ENCODE measurements around the gene FKBP14. TPM values are rescaled to one million over a fixed set of nuclear protein-coding genes. Genes with fewer than 3 reads are reported as not detected.

FKBP14 gene
- total RNA-seq, 6 donors from 2014 or later = 4.2 to 13.7 (median 9.5) TPM

DNA sequence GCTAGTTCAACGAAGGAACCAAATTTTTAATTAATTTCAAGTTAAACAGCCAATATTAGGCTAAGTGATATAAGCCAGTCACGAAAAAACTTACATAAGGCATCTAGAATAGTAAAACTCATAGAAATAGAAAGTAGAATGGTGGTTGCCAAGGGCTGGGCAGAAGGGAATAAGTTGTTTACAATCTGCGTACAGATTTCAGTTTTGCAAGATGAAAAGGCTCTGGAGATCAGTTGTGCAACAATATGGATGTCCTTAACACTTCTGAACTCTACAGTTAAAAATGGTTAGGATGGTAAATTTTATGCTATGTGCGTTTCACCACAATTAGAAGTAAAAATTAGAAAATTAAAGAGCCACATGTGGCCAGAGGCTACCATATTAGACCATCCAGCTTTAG, 50.2 kb downstream of the FKBP14 start:
- H3K27ac ChIP-seq = no peak overlapping the region
- no peaks in the 10 kb centered on the region for H3K27me3 ChIP-seq
- TF ChIP-seq, protein P1, sequence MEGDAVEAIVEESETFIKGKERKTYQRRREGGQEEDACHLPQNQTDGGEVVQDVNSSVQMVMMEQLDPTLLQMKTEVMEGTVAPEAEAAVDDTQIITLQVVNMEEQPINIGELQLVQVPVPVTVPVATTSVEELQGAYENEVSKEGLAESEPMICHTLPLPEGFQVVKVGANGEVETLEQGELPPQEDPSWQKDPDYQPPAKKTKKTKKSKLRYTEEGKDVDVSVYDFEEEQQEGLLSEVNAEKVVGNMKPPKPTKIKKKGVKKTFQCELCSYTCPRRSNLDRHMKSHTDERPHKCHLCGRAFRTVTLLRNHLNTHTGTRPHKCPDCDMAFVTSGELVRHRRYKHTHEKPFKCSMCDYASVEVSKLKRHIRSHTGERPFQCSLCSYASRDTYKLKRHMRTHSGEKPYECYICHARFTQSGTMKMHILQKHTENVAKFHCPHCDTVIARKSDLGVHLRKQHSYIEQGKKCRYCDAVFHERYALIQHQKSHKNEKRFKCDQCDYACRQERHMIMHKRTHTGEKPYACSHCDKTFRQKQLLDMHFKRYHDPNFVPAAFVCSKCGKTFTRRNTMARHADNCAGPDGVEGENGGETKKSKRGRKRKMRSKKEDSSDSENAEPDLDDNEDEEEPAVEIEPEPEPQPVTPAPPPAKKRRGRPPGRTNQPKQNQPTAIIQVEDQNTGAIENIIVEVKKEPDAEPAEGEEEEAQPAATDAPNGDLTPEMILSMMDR (IDR thresholded peaks at IDR 0.05) = no peak
- ATAC-seq (ENCODE audit: low FRiP score in 2 of 2) = peak in 1 of 2 donors; percentile 63
- no peak for DNase-seq
- H3K9me3 ChIP-seq = no peaks in the 10 kb centered on the region
- H3K4me1 ChIP-seq = peaks cover 0 to 11% (median 0%) of the 10 kb centered on the region in 4 donors
- 47% methylated on average over 4 of the region's 4 CpGs for WGBS, 2 donors
- no peaks in the 10 kb centered on the region for H3K36me3 ChIP-seq
- H3K4me3 ChIP-seq = peak overlapping the region in 1 of 4 donors; percentile 3

DNA sequence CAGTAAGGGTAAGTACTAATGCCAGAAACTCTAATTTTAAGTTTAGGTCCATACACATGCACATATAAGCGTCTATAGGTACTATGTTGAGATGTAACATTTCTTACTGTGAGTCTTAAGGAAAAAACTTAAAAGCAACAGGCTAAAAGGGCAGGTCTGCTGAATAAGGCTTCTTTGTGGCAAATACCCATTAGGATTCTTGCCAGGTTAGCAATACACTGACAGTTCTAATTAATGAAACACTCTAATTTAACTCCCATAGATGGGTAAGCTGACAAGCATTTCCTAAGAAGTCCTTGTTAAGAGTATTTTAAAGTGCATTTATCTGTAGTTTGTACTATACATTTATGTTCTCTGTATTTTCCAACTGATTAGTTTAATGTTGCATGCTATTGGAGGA, 50.9 kb downstream of the FKBP14 start:
- no peaks in the 10 kb centered on the region for H3K36me3 ChIP-seq
- TF ChIP-seq, protein P1 (IDR thresholded peaks at IDR 0.05) = no peak
- TF ChIP-seq EP300 (IDR thresholded peaks at IDR 0.05) (no peak), POLR2A (IDR thresholded peaks at IDR 0.05) (no peak), POLR2AphosphoS5 (IDR thresholded peaks at IDR 0.05) (no peak)
- 86 to 96% methylated on average over 1 of the region's 1 CpG for WGBS, 2 donors
- H3K27ac ChIP-seq = no peak overlapping the region
- no peak for DNase-seq
- no peaks in the 10 kb centered on the region for H3K27me3 ChIP-seq
- no peak for ATAC-seq (ENCODE audit: low FRiP score in 2 of 2)
- H3K4me1 ChIP-seq = peaks cover 0 to 11% (median 0%) of the 10 kb centered on the region in 4 donors
- H3K4me3 ChIP-seq = no peak overlapping the region
- no peaks in the 10 kb centered on the region for H3K9me3 ChIP-seq

DNA sequence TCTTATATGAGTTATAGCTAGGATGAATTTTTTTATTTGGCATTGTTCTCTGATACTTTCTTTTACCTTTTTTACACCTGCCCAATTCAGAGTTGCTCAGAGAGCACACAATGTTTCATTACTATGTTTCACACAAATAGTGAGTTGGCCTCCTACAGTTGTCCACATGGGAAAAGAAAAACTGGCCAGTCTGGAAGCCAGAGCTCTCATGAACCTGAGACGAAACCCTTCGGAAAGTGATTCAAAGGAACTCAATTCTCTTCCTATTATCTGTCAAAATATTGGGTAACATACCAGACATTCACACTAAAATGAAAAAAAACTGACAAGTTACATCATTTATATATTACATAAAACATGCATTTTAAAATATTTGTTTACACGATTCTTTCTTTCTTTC, 52.2 kb downstream of the FKBP14 start:
- H3K36me3 ChIP-seq = no peaks in the 10 kb centered on the region
- H3K27ac ChIP-seq = no peak overlapping the region
- H3K27me3 ChIP-seq = no peaks in the 10 kb centered on the region
- ATAC-seq (ENCODE audit: low FRiP score in 2 of 2) (no peak), DNase-seq (no peak)
- TF ChIP-seq, protein P1 (IDR thresholded peaks at IDR 0.05) = no peak
- no peak for TF ChIP-seq POLR2A (IDR thresholded peaks at IDR 0.05)
- no peak for TF ChIP-seq POLR2AphosphoS5 (IDR thresholded peaks at IDR 0.05)
- no peak for TF ChIP-seq EP300 (IDR thresholded peaks at IDR 0.05)
- H3K9me3 ChIP-seq = no peaks in the 10 kb centered on the region
- peaks cover 0 to 11% (median 0%) of the 10 kb centered on the region in 4 donors for H3K4me1 ChIP-seq
- WGBS, 2 donors = 71 to 78% methylated on average over 3 of the region's 3 CpGs
- no peak overlapping the region for H3K4me3 ChIP-seq

DNA sequence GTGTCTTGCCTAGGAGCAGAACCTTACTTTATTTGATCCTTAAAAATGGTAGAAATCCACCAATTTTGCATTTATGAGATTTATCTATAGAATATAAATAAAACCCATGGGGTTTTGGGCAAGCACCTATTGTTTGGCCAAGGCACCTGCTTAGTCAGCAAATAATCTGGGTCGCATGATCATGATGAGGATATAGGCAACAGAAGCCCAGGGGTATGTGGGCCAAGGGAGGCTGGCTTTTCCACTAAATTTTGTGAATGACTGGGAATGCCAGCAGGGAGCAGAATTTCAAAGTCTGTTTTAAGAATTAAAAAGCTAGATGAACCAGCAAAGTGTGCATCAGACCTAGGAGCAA, 54.2 kb downstream of the FKBP14 start:
- Histone ChIP-seq H3K4me3 (no peak overlapping the region), H3K9me3 (no peaks in the 10 kb centered on the region), H3K36me3 (no peaks in the 10 kb centered on the region), H3K27me3 (no peaks in the 10 kb centered on the region), H3K27ac (no peak overlapping the region), H3K4me1 (peaks cover 0 to 11% (median 0%) of the 10 kb centered on the region in 4 donors)
- DNase-seq (no peak), ATAC-seq (ENCODE audit: low FRiP score in 2 of 2) (no peak)
- TF ChIP-seq POLR2A (IDR thresholded peaks at IDR 0.05) (no peak), EP300 (IDR thresholded peaks at IDR 0.05) (no peak), POLR2AphosphoS5 (IDR thresholded peaks at IDR 0.05) (no peak)
- TF ChIP-seq, protein P1 (IDR thresholded peaks at IDR 0.05) = no peak
- 82 to 94% methylated on average over 1 of the region's 1 CpG for WGBS, 2 donors

DNA sequence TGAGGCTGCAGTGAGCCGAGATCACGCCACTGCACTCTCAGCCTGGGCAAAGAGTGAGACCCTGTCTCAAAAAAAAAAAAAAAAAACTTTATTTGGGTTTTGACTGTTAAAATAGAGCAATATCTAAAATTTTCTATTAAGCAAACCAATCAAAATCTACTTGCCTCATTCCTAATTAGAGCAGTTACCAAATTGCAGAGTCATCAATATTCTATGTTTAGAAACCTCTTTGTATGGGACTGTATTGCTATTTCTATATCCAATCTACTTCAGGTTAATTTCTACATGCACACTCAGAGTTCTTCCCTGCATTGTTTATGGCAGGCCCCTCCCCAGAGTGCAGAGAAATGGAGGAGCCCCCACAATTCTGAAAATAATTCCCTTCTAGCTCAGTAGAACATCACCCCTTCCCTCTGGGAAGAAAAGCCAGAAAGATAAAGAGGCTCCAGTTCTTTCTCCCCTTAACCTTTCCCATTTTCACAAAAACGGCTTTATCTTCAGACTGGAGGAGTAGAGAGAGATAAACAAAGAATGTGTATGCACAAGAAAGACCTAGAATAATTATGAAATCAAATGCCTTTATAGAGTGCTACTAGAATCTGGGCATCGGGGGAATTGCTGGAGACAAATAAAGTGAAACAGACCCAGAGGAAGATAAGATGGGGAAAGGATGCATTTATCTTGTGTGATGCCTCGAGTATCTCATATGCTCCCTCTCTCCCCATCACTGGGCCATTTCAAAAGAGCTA, 54.8 kb downstream of the FKBP14 start:
- no peaks in the 10 kb centered on the region for H3K36me3 ChIP-seq
- H3K9me3 ChIP-seq = no peaks in the 10 kb centered on the region
- TF ChIP-seq POLR2A (IDR thresholded peaks at IDR 0.05) (no peak), EP300 (IDR thresholded peaks at IDR 0.05) (no peak), POLR2AphosphoS5 (IDR thresholded peaks at IDR 0.05) (no peak)
- TF ChIP-seq, protein P1 (IDR thresholded peaks at IDR 0.05) = no peak
- H3K4me3 ChIP-seq = no peak overlapping the region
- H3K4me1 ChIP-seq = peaks cover 0 to 9% (median 0%) of the 10 kb centered on the region in 4 donors
- H3K27ac ChIP-seq = no peak overlapping the region
- H3K27me3 ChIP-seq = no peaks in the 10 kb centered on the region
- 78 to 79% methylated on average over 5 of the region's 5 CpGs for WGBS, 2 donors
- DNase-seq (no peak), ATAC-seq (ENCODE audit: low FRiP score in 2 of 2) (no peak)

Measured in upper lobe of left lung (tissue), 6 donors.